GM23338 (cell line): Measurements from ENCODE around the gene DNAI2. TPM values are rescaled to one million over a fixed set of nuclear protein-coding genes. Genes with fewer than 3 reads are reported as not detected.

ENCODE experiments used
- ATAC-seq: fragments of 200-7000 bp; cut with Tn5 transposase; 3 replicates; pipeline ENCODE4 v1.9.1; 2020
- DNase-seq: peaks from one replicate; pipeline ENCODE4 v3.0.0-alpha.2; 2015; ENCODE audit warnings: low spot score
- H2AFZ ChIP-seq: fragments of 200-600 bp; sonication (generic); 2 replicates; pipeline ENCODE4 v1.8.0; 2016; ENCODE audit warnings: antibody characterized with exemption, mild to moderate bottlenecking, moderate library complexity
- H3F3A ChIP-seq: fragments of 200-600 bp; sonication (generic); replicated peaks from 2 replicates; pipeline ENCODE4 v1.8.0; 2017; ENCODE audit warnings: antibody characterized with exemption, mixed run types, low read depth
- H3K27ac ChIP-seq: fragments of 200-600 bp; sonication (generic); 2 replicates; pipeline ENCODE4 v1.6.1; 2016; ENCODE audit warnings: low read depth
- H3K27me3 ChIP-seq: fragments of 200-600 bp; sonication (generic); 2 replicates; pipeline ENCODE4 v1.8.0; 2016; ENCODE audit warnings: mild to moderate bottlenecking, mixed run types, moderate library complexity; ENCODE audit not compliant: insufficient read depth
- H3K36me3 ChIP-seq: fragments of 200-600 bp; sonication (generic); 2 replicates; pipeline ENCODE4 v1.8.0; 2016; ENCODE audit warnings: mild to moderate bottlenecking; ENCODE audit not compliant: insufficient read depth
- H3K4me1 ChIP-seq: fragments of 200-600 bp; sonication (generic); 2 replicates; pipeline ENCODE4 v1.8.0; 2016; ENCODE audit warnings: mild to moderate bottlenecking, moderate library complexity; ENCODE audit not compliant: insufficient read depth
- H3K4me2 ChIP-seq: fragments of 200-600 bp; sonication (generic); 2 replicates; pipeline ENCODE4 v1.7.1; 2017; ENCODE audit warnings: mixed run types
- H3K4me3 ChIP-seq: fragments of 200-600 bp; sonication (generic); 2 replicates; pipeline ENCODE4 v1.6.1; 2016; ENCODE audit warnings: mixed run types
- H3K79me2 ChIP-seq: fragments of 200-600 bp; sonication (generic); replicated peaks from 2 replicates; pipeline ENCODE4 v1.8.0; 2017; ENCODE audit warnings: mild to moderate bottlenecking; ENCODE audit not compliant: insufficient read depth
- H3K9me2 ChIP-seq: fragments of 200-600 bp; sonication (generic); 2 replicates; pipeline ENCODE4 v1.8.0; 2017; ENCODE audit not compliant: insufficient read depth
- H4K20me1 ChIP-seq: fragments of 200-600 bp; sonication (generic); replicated peaks from 2 replicates; pipeline ENCODE4 v1.8.0; 2017; ENCODE audit warnings: mild to moderate bottlenecking; ENCODE audit not compliant: insufficient read depth
- H3K27ac Mint-ChIP-seq: 2 replicates; pipeline ENCODE4 v1.8.0; 2020; ENCODE audit warnings: inconsistent platforms, mild to moderate bottlenecking, moderate library complexity, mixed read lengths
- H3K27me3 Mint-ChIP-seq: 3 replicates; pipeline ENCODE4 v1.8.0; 2022; ENCODE audit warnings: low read depth, mild to moderate bottlenecking, moderate library complexity, mixed read lengths, inconsistent platforms; ENCODE audit not compliant: insufficient read depth, poor library complexity
- H3K36me3 Mint-ChIP-seq: 3 replicates; pipeline ENCODE4 v1.8.0; 2021; ENCODE audit warnings: low read depth, mild to moderate bottlenecking, inconsistent platforms, moderate library complexity, mixed read lengths
- H3K4me1 Mint-ChIP-seq: 3 replicates; pipeline ENCODE4 v1.8.0; 2020; ENCODE audit warnings: mild to moderate bottlenecking, inconsistent platforms, mixed read lengths
- H3K4me3 Mint-ChIP-seq: 3 replicates; pipeline ENCODE4 v1.8.0; 2021; ENCODE audit warnings: moderate library complexity, mild to moderate bottlenecking, inconsistent platforms, mixed read lengths
- H3K9me3 Mint-ChIP-seq: 3 replicates; pipeline ENCODE4 v1.8.0; 2020; ENCODE audit warnings: moderate library complexity, mild to moderate bottlenecking, inconsistent platforms, mixed read lengths
- CREB1 ChIP-seq: fragments of 250-450 bp; sonication (Bioruptor Pico); IDR thresholded peaks from 2 replicates; pipeline ENCODE4 v1.5.0; 2020; ENCODE audit warnings: low read depth, mild to moderate bottlenecking, moderate library complexity
- EZH2 ChIP-seq: fragments of 200-600 bp; sonication (generic); IDR thresholded peaks from one replicate; pipeline ENCODE4 v1.8.0; 2017; ENCODE audit warnings: antibody characterized with exemption, mild to moderate bottlenecking, low read depth; ENCODE audit not compliant: unreplicated experiment
- EZH2phosphoT487 ChIP-seq: fragments of 200-600 bp; sonication (generic); IDR thresholded peaks from one replicate; pipeline ENCODE4 v1.8.1; 2018; ENCODE audit warnings: antibody characterized with exemption; ENCODE audit not compliant: unreplicated experiment
- JUNB ChIP-seq: IDR thresholded peaks from one replicate; pipeline ENCODE4 v1.6.1; 2016; ENCODE audit warnings: antibody characterized with exemption; ENCODE audit not compliant: unreplicated experiment
- NANOG ChIP-seq: IDR thresholded peaks from 2 replicates; pipeline ENCODE4 v1.6.1; 2016; ENCODE audit warnings: antibody characterized with exemption, borderline replicate concordance
- POLR2AphosphoS5 ChIP-seq: IDR thresholded peaks from 2 replicates; pipeline ENCODE4 v1.6.1; 2016; ENCODE audit warnings: antibody characterized with exemption, low read depth
- STAT1 ChIP-seq: IDR thresholded peaks from one replicate; pipeline ENCODE4 v1.6.1; 2016; ENCODE audit warnings: antibody characterized with exemption; ENCODE audit not compliant: unreplicated experiment
- ZNF114 ChIP-seq: fragments of 250-450 bp; sonication (Bioruptor Pico); IDR thresholded peaks from 2 replicates; pipeline ENCODE4 v1.5.0; 2020; ENCODE audit warnings: mild to moderate bottlenecking, moderate library complexity
- ZNF331 ChIP-seq: fragments of 250-450 bp; sonication (Bioruptor Pico); IDR thresholded peaks from 2 replicates; pipeline ENCODE4 v1.5.0; 2020; ENCODE audit warnings: low read depth, mild to moderate bottlenecking, moderate library complexity
- polyA plus RNA-seq: library from polyadenylated mRNA; unstranded; fragments of >200 nt; fragmentation: Nextera tagmentation; extraction: Ambion mirVana; gene quantifications from 2 replicates; pipeline ENCODE4 v1.2.1, GENCODE V29; 2016
- total RNA-seq: library from RNA; depleted of rRNA; stranded (reverse); fragments of >200 nt; shearing (Covaris generic); gene quantifications from 2 replicates; pipeline ENCODE4 v1.2.3, GENCODE V29; 2014
- TF ChIP-seq, protein P1 (sequence below): IDR thresholded peaks from 2 replicates; pipeline ENCODE4 v1.6.1; 2016; ENCODE audit warnings: antibody characterized with exemption
- TF ChIP-seq, protein P2 (sequence below): IDR thresholded peaks from one replicate; pipeline ENCODE4 v1.6.1; 2018; ENCODE audit warnings: antibody characterized with exemption; ENCODE audit not compliant: unreplicated experiment
- TF ChIP-seq, protein P3 (sequence below), 2 experiments: fragments of 200-600 bp in 1 of 2; sonication (generic) in 1 of 2; conservative IDR thresholded peaks; 2 replicates each; pipeline versions ENCODE4 v1.5.1 to v1.6.1; 2016 to 2017; ENCODE audit warnings: antibody characterized with exemption in 2 of 2, low read depth in 2 of 2, mild to moderate bottlenecking in 2 of 2, moderate library complexity in 1 of 2
- TF ChIP-seq, protein P4 (sequence below): fragments of 250-450 bp; sonication (Bioruptor Pico); IDR thresholded peaks from 2 replicates; pipeline ENCODE4 v1.5.0; 2020; ENCODE audit warnings: mild to moderate bottlenecking, moderate library complexity

The DNAI2 gene
- total and polyA plus RNA-seq, 2 experiments from 2014 or later, result 0.21 TPM; not detected in 1

DNA sequence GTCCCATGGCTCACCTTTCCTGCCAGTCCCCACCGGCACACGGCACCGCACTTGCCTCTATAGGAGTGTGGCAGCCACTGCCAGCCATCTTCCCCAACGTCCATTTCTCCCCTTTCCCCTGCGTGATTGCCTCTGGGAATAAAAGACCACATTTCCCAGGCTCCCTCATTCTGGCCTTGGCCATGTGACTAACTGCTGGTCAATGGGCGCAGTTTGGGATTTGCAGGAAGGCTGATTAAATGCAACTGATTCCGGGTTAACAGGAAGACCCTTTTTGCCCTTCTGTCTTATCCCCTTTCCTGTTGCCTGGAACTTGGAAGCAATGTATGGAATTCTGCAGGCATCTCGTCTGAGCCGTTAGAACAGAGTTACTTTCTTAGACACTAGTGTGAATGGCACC is 84.7 kb downstream of the DNAI2 start:
- H3K4me3 Mint-ChIP-seq, result no peak overlapping the region; the same call in 2 of the 3 replicates
- H3K4me2 ChIP-seq, result no peak overlapping the region
- no peaks in the 10 kb centered on the region for H3K79me2 ChIP-seq
- TF ChIP-seq CREB1 (CRISPR knock-in tag) (no peak), JUNB (no peak), EZH2phosphoT487 (no peak), NANOG (no peak), POLR2AphosphoS5 (no peak), STAT1 (no peak), ZNF114 (CRISPR knock-in tag) (no peak), EZH2 (no peak), ZNF331 (no peak)
- TF ChIP-seq, protein P1, sequence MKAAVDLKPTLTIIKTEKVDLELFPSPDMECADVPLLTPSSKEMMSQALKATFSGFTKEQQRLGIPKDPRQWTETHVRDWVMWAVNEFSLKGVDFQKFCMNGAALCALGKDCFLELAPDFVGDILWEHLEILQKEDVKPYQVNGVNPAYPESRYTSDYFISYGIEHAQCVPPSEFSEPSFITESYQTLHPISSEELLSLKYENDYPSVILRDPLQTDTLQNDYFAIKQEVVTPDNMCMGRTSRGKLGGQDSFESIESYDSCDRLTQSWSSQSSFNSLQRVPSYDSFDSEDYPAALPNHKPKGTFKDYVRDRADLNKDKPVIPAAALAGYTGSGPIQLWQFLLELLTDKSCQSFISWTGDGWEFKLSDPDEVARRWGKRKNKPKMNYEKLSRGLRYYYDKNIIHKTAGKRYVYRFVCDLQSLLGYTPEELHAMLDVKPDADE, result no peak; the same call in 1 of the 2 replicates
- TF ChIP-seq, protein P2, sequence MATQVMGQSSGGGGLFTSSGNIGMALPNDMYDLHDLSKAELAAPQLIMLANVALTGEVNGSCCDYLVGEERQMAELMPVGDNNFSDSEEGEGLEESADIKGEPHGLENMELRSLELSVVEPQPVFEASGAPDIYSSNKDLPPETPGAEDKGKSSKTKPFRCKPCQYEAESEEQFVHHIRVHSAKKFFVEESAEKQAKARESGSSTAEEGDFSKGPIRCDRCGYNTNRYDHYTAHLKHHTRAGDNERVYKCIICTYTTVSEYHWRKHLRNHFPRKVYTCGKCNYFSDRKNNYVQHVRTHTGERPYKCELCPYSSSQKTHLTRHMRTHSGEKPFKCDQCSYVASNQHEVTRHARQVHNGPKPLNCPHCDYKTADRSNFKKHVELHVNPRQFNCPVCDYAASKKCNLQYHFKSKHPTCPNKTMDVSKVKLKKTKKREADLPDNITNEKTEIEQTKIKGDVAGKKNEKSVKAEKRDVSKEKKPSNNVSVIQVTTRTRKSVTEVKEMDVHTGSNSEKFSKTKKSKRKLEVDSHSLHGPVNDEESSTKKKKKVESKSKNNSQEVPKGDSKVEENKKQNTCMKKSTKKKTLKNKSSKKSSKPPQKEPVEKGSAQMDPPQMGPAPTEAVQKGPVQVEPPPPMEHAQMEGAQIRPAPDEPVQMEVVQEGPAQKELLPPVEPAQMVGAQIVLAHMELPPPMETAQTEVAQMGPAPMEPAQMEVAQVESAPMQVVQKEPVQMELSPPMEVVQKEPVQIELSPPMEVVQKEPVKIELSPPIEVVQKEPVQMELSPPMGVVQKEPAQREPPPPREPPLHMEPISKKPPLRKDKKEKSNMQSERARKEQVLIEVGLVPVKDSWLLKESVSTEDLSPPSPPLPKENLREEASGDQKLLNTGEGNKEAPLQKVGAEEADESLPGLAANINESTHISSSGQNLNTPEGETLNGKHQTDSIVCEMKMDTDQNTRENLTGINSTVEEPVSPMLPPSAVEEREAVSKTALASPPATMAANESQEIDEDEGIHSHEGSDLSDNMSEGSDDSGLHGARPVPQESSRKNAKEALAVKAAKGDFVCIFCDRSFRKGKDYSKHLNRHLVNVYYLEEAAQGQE, result no peak
- TF ChIP-seq, protein P3, sequence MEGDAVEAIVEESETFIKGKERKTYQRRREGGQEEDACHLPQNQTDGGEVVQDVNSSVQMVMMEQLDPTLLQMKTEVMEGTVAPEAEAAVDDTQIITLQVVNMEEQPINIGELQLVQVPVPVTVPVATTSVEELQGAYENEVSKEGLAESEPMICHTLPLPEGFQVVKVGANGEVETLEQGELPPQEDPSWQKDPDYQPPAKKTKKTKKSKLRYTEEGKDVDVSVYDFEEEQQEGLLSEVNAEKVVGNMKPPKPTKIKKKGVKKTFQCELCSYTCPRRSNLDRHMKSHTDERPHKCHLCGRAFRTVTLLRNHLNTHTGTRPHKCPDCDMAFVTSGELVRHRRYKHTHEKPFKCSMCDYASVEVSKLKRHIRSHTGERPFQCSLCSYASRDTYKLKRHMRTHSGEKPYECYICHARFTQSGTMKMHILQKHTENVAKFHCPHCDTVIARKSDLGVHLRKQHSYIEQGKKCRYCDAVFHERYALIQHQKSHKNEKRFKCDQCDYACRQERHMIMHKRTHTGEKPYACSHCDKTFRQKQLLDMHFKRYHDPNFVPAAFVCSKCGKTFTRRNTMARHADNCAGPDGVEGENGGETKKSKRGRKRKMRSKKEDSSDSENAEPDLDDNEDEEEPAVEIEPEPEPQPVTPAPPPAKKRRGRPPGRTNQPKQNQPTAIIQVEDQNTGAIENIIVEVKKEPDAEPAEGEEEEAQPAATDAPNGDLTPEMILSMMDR (conservative IDR thresholded peaks at IDR 0.05; ENCODE audit: low read depth in 2 of 2), result no peak
- TF ChIP-seq, protein P4, sequence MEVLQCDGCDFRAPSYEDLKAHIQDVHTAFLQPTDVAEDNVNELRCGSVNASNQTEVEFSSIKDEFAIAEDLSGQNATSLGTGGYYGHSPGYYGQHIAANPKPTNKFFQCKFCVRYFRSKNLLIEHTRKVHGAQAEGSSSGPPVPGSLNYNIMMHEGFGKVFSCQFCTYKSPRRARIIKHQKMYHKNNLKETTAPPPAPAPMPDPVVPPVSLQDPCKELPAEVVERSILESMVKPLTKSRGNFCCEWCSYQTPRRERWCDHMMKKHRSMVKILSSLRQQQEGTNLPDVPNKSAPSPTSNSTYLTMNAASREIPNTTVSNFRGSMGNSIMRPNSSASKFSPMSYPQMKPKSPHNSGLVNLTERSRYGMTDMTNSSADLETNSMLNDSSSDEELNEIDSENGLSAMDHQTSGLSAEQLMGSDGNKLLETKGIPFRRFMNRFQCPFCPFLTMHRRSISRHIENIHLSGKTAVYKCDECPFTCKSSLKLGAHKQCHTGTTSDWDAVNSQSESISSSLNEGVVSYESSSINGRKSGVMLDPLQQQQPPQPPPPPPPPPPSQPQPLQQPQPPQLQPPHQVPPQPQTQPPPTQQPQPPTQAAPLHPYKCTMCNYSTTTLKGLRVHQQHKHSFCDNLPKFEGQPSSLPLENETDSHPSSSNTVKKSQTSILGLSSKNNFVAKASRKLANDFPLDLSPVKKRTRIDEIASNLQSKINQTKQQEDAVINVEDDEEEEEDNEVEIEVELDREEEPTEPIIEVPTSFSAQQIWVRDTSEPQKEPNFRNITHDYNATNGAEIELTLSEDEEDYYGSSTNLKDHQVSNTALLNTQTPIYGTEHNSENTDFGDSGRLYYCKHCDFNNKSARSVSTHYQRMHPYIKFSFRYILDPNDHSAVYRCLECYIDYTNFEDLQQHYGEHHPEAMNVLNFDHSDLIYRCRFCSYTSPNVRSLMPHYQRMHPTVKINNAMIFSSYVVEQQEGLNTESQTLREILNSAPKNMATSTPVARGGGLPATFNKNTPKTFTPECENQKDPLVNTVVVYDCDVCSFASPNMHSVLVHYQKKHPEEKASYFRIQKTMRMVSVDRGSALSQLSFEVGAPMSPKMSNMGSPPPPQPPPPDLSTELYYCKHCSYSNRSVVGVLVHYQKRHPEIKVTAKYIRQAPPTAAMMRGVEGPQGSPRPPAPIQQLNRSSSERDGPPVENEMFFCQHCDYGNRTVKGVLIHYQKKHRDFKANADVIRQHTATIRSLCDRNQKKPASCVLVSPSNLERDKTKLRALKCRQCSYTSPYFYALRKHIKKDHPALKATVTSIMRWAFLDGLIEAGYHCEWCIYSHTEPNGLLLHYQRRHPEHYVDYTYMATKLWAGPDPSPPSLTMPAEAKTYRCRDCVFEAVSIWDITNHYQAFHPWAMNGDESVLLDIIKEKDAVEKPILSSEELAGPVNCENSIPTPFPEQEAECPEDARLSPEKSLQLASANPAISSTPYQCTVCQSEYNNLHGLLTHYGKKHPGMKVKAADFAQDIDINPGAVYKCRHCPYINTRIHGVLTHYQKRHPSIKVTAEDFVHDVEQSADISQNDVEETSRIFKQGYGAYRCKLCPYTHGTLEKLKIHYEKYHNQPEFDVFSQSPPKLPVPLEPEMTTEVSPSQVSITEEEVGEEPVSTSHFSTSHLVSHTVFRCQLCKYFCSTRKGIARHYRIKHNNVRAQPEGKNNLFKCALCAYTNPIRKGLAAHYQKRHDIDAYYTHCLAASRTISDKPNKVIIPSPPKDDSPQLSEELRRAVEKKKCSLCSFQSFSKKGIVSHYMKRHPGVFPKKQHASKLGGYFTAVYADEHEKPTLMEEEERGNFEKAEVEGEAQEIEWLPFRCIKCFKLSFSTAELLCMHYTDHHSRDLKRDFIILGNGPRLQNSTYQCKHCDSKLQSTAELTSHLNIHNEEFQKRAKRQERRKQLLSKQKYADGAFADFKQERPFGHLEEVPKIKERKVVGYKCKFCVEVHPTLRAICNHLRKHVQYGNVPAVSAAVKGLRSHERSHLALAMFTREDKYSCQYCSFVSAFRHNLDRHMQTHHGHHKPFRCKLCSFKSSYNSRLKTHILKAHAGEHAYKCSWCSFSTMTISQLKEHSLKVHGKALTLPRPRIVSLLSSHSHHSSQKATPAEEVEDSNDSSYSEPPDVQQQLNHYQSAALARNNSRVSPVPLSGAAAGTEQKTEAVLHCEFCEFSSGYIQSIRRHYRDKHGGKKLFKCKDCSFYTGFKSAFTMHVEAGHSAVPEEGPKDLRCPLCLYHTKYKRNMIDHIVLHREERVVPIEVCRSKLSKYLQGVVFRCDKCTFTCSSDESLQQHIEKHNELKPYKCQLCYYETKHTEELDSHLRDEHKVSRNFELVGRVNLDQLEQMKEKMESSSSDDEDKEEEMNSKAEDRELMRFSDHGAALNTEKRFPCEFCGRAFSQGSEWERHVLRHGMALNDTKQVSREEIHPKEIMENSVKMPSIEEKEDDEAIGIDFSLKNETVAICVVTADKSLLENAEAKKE (CRISPR knock-in tag), result no peak
- H2AFZ ChIP-seq, result no peak overlapping the region
- H3K27ac Mint-ChIP-seq, result no peak overlapping the region; the same call in 1 of the 2 replicates
- H3K9me3 Mint-ChIP-seq, result no peaks in the 10 kb centered on the region
- DNase-seq (peak; percentile 38), ATAC-seq (no peak)
- no peaks in the 10 kb centered on the region for H3F3A ChIP-seq
- H4K20me1 ChIP-seq, result no peaks in the 10 kb centered on the region; the same call in 1 of the 2 replicates
- peaks cover 41% of the 10 kb centered on the region for H3K4me1 Mint-ChIP-seq
- H3K27me3 Mint-ChIP-seq, result peaks cover 37% of the 10 kb centered on the region
- peaks cover 16% of the 10 kb centered on the region for H3K4me1 ChIP-seq
- no peak overlapping the region for H3K27ac ChIP-seq
- peaks cover 6% of the 10 kb centered on the region; the same call in 2 of the 3 replicates for H3K36me3 Mint-ChIP-seq
- no peak overlapping the region for H3K4me3 ChIP-seq
- no peaks in the 10 kb centered on the region for H3K36me3 ChIP-seq
- H3K9me2 ChIP-seq, result no peaks in the 10 kb centered on the region
- peaks cover 45% of the 10 kb centered on the region for H3K27me3 ChIP-seq
